ENCODE results near the gene PAK1IP1.
"Not testable (repeated sequence)": the region's sequence is repeated elsewhere in the genome, so short reads cannot be mapped to it uniquely, and the experiment has no call there.

The PAK1IP1 gene

DNA sequence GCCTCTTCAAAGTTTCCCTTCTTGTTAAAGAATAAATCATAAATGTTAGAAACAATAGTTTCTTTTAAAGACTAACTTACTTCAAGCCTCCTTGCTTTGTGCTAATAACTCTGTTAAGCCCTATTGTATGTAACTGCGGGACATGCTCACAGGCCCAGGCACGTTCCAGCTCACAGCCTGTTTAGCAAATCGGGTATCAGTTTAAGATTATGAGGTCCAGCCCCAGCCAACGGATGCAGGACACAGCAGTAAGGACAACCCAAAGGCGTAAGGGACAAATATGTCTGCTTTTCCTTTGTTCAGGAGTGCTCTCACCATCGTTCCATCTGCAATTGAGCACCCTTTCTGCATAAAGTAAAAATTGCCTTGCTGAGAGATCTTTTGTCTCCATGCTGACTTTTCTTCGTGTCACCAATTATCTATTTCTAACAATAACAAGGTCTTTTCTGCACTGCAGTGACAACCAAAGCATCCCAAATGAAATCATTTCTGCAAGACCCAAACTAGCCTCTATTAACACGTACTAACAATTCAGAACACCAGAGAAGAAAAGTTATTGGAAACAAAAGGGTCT, 1.7 kb upstream of the PAK1IP1 start:
- DNase-seq, result no peak

DNA sequence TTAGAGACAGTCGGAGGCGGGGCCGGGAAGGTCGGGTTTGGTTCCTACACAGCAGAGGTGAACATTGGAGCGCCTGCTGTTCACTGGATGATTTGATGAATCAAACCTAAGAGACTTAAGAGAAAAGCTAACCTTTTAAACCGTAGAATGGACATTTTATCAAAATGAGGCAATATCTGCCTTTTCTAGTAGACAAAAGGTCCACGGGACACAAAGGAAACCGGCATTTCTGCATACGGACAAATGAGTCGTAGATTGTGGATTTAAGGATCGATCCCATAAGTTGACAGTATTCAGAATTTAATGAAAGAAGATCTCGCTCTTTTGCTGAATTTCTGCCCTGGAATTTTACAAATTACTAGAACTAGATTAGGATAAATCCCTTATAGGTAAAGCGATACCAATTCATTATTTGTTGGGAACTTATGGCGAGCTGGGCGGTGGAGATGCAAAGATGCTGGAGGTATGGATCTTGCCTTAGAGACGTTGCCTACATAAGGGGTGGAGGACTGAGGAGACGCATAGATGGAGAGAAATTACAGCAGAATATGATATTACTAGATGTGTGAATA, 400 bp downstream of the PAK1IP1 start:
- DNase-seq, result no peak

DNA sequence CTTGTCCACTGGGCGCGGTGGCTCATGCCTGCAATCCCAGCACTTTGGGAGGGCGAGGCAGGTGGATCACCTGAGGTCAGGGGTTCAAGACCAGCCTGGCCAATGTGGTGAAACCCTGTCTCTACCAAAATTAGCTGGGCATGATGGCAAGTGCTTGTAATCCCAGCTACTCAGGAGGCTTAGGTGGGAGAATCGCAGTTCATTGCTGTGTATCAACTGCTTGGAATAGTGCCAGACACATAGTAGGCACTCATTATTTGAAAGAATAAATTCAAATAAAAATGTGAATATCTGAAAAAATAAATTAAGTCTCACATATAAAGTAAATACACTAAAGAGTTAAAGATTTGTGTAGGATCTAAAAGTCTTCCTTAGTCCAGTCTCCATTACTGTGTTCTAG, 1.9 kb downstream of the PAK1IP1 start:
- no peak for DNase-seq

DNA sequence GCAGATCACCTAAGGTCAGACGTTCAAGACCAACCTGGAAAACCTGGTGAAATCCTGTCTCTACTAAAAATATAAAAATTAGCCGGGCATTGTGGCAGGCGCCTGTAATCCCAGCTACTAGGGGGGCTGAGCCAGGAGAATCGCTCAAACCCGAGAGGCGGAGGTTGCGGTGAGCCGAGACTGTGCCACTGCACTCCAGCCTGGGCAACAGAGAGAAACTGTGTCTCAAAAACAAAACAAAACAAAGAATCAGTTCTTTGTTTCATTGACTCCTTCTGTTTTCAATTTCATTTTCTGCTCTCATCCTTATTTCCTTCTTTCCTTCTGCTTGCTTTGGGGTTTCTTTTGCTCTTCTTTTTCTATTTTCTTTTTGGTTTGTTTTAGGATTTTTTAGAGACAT, 19.2 kb downstream of the PAK1IP1 start:
- DNase-seq, result no peak

DNA sequence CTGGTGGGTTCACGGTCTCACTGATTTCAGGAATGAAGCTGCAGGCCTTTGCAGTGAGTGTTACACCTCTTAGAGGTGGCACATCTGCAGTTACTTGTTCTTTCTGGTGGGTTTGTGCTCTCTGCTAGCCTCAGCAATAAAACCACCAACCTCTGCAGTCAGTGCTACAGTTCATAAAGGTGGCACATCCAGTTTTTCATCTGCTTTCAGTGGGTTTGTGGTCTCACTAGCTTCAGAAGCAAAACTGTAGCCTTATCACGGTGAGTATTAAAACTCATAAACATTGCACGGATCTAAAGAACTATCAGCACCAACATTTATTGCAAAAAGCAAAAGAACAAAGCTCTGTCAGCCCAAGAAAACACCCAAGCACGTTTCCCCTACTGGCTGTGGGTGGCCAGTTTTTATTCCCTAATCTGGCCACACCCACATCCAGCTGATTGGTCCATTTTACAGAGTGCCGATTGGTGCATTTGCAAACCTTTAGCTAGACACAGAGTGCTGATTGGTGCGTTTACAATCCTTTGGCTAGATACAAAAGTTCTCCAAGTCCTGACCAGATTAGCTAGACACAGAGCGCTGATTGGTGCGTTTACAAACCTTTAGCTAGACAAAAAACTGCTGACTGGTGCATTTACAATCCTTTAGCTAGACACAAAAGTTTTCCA, 24.7 kb downstream of the PAK1IP1 start:
- DNase-seq, result no peak

GRCh38 chr6:10719964-10720264, 25.1 kb downstream of the PAK1IP1 start:
- no peak for DNase-seq

DNA sequence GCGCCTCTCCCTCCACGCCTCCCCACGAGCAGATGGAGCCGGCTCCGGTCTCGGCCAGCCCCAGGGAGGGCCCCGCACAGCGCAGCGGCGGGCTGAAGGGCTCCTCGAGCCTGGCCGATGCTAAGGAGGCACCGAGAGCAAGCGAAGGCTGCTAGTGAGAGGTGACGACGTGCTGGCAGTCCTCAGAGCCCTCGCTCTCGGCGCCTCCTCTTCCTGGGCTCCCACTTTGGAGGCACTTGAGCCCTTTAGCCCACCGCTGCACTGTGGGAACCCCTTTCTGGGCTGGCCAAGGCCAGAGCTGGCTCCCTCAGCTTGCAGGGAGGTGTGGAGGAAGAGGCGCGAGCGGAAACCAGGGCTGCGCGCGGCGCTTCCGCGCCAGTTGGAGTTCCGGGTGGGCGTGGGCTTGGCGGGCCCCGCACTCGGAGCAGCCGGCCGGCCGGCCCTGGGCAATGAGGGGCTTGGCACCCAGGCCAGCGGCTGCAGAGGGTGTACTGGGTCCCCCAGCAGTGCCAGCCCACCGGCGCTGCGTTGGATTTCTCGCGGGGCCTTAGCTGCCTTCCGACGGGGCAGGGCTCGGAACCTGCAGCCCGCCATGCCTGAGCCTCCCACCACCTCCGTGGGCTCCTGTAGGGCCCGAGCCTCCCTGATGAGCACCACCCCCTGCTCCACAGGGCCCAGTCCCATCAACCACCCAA, 25.6 kb downstream of the PAK1IP1 start:
- no peak for DNase-seq

- DNase-seq, result not testable (repeated sequence)
Measured at GRCh38 chr6:10720960-10721849, 26.4 kb downstream of the PAK1IP1 start.

GRCh38 chr6:10721850-10722569, 27.2 kb downstream of the PAK1IP1 start:
- DNase-seq, result no peak

GRCh38 chr6:10722570-10722819, 27.7 kb downstream of the PAK1IP1 start:
- no peak for DNase-seq

GRCh38 chr6:10722820-10723566, 28.2 kb downstream of the PAK1IP1 start, which contains the start of gene TMEM14C:
TSS of gene TMEM14C (plus strand) at chr6:10723070. CDS start at chr6:10724614, 1,544 bp downstream.
- peak; percentile 80 for DNase-seq

- DNase-seq, result no peak
Measured at GRCh38 chr6:10723567-10723881, 28.8 kb downstream of the PAK1IP1 start.

DNA sequence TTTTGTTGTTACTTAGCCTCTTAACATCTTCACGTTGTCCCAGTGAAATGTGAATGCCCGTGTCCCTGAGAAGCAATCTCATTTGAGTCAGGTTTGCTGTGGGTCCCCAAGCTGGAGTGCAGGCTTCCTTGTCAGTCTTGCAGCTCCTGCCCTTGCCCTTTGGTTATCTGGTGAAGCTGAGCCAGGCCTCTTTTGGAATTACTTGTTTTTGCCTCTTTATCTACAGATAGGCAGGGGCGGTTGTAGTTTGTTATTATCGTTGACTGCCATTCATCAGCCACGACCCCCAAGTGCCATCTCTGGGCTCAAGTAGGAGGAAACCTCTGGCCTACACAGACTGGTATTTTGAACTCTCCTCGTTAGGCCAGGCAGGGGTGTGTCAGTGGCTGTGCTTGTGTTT, 30.3 kb downstream of the PAK1IP1 start:
- DNase-seq, result no peak

DNA sequence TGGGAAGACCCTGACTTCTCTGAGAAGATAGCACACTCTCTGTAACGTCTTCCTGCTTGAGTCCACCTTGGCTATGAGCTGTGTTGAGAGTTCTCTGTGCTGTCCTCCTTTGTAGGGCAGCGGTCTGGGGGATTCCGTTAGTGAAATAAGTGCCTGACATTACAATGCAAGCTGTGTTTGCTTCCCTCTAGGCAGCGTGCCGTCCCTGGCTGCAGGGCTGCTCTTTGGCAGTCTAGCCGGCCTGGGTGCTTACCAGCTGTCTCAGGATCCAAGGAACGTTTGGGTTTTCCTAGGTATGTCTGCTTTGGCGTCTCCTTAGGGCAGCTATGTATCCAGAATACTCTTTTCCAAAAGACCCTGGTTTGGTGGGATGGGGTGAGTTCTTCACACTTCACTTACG, 30.9 kb downstream of the PAK1IP1 start:
- no peak for DNase-seq

GRCh38 chr6:10730254-10730653, 35.5 kb downstream of the PAK1IP1 start:
- no peak for DNase-seq

- DNase-seq, result no peak
Measured at GRCh38 chr6:10733151-10733715, 38.5 kb downstream of the PAK1IP1 start.

DNA sequence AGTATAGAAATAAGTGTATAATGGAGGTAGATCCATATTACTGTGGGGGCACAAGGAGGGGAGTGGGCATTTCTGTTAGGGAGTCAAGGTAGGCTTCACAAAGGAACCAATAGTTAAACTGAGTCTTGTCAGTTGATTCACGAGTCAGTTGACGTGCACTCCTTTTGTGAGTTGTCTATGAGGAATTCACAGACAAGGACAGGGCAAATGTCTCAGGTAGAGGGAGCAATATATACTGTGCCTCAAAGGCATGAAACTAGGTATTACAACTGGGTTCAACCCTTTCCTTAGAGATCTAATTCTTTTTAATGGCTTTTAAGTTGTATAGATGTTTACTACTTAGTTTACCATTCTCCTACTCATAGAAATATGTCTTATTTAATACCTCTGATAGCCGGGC, 39.1 kb downstream of the PAK1IP1 start:
- DNase-seq, result no peak

DNA sequence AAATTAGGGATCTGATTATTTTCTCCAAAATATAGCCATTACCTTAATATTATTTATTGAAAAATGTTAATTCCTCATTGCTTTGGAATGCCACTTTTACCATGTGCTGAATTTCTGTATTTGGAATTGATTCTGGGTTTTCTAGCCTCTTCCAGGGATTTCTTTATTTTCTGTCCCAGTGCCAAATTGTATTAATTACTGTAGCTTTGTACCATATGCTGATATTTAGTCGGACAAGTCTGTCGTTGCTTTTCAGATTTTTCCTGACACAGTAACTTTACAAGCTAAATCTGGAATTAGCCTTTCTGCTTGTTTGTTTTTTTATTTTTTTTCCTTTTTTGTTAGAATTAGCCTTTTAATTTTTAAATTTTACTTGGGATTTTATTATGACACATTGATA, 42.0 kb downstream of the PAK1IP1 start:
- no peak for DNase-seq

- no peak for DNase-seq
Measured at GRCh38 chr6:10740061-10740460, 45.3 kb downstream of the PAK1IP1 start.

GRCh38 chr6:10741643-10742042, 46.9 kb downstream of the PAK1IP1 start:
- DNase-seq, result not testable (repeated sequence)

DNA sequence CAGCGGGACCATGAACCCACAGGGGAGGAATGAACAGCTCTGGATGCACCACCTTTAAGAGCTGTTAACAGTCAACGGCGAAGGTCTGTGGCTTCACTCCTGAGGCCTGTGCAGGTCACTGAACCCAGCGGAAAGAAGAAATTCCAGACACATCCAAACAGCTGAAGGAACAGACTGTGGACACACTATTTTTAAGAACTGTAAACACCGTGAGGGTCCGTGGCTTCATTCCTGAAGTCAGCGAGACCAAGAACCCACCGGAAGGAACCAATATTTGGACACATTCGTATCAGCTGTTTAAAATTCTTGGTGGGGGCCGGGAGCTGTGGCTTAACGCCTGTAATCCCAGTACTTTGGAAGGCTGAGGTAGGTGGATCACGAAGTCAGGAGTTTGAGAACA, 47.5 kb downstream of the PAK1IP1 start:
- DNase-seq, result no peak

DNA sequence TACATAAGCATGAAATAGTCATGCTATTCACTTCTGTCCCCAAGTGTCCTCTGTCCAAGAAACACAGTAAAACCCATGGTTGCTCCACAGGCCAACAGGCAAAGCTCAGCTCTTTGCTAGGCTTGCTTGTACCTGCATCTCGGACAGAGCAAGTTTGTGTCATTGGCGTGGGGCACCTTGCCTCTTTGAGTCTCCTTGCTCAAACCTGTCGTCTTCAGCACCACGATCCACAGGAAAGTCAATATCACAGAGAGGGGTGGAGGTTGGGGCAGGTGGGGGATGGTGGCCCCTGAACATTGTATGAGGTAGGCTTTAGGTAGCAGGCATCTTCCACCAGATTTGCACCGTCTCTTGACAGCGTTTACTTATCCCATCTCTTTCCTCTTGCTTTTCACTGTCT, 48.7 kb downstream of the PAK1IP1 start:
- no peak for DNase-seq
